CD4-positive, alpha-beta T cell treated with Interleukin-21 for 1 hour (primary cell): ENCODE data around the gene POPDC3.

Experiments used
- DNase-seq: peaks from one replicate; pipeline ENCODE4 v3.0.0-alpha.2; 2020

The POPDC3 gene

GRCh38 chr6:105138141-105138540 is 41.7 kb downstream of the POPDC3 start:
- DNase-seq: no peak

GRCh38 chr6:105137388-105137787 is 42.4 kb downstream of the POPDC3 start:
- no peak for DNase-seq

- DNase-seq: no peak
These were observed 43.1 kb downstream of the POPDC3 start for GRCh38 chr6:105136431-105137350.

- DNase-seq: no peak
These were observed 43.8 kb downstream of the POPDC3 start for GRCh38 chr6:105135907-105136430.

GRCh38 chr6:105135056-105135455 is 44.8 kb downstream of the POPDC3 start:
- no peak for DNase-seq

- no peak for DNase-seq
These were observed 57.1 kb downstream of the POPDC3 start for GRCh38 chr6:105122717-105123116.

GRCh38 chr6:105121981-105122380 is 57.8 kb downstream of the POPDC3 start:
- DNase-seq: no peak

GRCh38 chr6:105120570-105120969 is 59.2 kb downstream of the POPDC3 start:
- no peak for DNase-seq

- no peak for DNase-seq
These were observed 63.7 kb downstream of the POPDC3 start for GRCh38 chr6:105116150-105116549.

- DNase-seq: no peak
These were observed 66.4 kb downstream of the POPDC3 start for GRCh38 chr6:105113422-105113821.

- DNase-seq: no peak
These were observed 67.2 kb downstream of the POPDC3 start for GRCh38 chr6:105112577-105112976.

- no peak for DNase-seq
These were observed 67.9 kb downstream of the POPDC3 start for GRCh38 chr6:105111871-105112270.

GRCh38 chr6:105111105-105111504 is 68.7 kb downstream of the POPDC3 start:
- DNase-seq: no peak

GRCh38 chr6:105109955-105110895 is 69.6 kb downstream of the POPDC3 start:
- DNase-seq: no peak

- DNase-seq: no peak
These were observed 71.1 kb downstream of the POPDC3 start for GRCh38 chr6:105108631-105109262.
